ENCODE measurements around the gene NTSR1.

Gene NTSR1

DNA sequence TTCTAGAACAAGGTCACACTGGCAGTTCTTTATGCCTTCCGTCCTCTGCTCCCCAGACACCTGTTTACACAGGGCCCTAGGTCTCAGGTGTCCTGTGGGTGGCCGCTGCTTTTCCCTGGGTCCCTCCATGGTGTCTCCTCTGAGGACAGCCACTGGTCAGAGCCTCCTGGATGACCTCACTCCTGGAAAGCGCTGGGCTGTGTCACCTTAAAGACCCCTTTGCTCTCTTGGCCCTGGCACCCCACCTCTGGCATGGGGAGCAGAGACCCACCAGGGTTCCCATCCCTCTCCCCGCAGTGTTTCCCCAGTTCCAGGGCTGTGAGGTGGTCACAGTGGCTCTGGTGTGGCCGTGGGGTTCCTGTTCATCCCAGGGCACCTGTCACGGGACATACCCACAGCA, 33.9 kb downstream of the NTSR1 start:
- no peak for DNase-seq

GRCh38 chr20:62742979-62743776, 34.5 kb downstream of the NTSR1 start:
- DNase-seq = no peak

DNA sequence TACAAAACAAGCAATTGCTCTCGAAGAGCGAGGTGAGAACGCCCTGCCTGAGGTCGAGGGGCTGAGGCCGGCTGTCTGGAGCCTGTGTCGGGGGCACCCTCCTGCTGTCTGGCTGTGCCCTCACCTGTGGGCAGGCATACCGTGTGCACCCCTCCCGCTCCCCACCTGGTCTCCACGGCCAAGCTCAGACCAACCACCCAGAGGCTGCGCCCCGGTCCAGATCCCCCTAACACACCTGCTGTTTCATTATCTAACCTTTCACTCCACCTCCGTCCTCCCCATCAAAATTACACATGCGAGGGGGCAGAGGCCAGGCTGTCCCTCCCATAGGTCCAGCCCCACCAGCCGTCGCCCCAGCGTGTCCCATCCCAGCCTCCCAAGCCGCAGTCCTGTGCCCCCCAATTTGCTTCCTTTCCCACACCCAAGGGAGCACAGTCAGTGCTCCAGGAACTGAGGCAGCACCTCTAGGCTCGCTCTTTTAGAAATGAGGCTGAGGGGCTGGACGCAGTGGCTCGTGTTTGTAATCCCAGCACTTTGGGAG, 35.2 kb downstream of the NTSR1 start:
- no peak for DNase-seq

DNA sequence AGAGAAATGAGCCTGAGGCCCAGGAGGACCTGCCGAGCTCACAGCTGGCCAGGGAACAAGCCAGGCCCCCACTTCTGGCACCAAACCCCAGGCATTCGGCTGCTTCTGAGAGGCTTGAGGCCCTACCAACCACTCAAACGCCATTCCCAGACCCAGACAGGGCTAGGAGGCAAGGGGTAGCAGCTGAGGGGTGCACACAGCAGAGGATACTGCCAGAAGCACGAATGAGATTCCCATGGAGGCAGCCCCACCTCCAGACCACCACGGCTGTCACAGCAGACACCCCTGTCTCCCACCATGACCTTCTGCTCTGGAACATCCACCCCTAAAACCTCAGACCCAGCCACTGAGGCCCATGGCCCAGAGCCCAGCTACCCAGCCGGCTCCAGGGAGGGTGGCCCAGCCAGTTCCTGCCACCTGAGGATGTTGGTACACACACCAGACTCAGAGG, 36.1 kb downstream of the NTSR1 start:
- DNase-seq = no peak

GRCh38 chr20:62745279-62745951, 36.8 kb downstream of the NTSR1 start:
- DNase-seq = no peak

- no peak for DNase-seq
These were observed 37.3 kb downstream of the NTSR1 start for GRCh38 chr20:62745952-62746288.

DNA sequence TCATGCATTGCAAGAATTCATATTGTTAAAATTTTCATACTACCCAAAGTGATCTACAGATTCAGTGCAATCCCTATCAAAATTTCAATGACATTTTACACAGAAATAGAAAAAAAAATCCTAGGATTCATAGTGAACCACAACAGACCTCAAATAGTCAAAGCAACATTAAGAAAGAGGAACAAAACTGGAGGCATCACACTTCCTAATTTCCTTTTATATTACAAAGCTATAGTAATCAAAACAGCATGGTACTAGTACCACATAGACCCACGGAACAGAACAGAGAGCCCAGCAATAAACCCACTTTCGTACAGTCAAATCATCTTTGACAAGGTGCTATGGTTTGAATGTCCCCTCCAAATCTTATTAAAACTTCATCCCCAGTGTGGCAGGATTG, 39.7 kb downstream of the NTSR1 start:
- no peak for DNase-seq

DNA sequence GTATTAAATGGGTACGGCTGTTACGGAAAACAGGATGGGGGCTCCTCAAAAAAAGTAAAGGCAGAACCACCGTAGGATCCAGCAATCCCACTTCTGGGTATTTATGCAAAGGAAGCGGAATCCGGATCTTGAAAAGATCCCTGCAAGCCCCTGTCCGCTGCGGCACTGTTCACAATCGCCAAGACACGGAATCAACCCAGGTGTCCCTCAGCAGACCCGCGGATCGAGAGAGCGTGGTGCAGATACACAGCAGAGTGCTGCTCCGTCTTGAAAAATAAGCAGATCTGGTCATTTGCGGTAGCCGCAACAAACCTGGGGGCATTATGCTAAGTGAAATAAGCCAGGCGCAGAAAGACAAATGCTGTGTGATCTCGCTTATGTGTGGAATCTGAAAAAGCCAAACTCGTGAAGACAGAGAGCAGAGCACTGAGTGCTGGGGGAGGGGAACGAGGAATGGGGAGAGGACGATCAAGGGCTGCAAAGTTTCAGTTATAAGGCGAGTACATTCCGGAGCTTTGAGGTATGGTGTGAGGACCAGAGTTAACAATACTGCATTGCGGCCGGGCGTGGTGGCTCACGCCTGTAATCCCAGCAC, 41.3 kb downstream of the NTSR1 start:
- DNase-seq = no peak

DNA sequence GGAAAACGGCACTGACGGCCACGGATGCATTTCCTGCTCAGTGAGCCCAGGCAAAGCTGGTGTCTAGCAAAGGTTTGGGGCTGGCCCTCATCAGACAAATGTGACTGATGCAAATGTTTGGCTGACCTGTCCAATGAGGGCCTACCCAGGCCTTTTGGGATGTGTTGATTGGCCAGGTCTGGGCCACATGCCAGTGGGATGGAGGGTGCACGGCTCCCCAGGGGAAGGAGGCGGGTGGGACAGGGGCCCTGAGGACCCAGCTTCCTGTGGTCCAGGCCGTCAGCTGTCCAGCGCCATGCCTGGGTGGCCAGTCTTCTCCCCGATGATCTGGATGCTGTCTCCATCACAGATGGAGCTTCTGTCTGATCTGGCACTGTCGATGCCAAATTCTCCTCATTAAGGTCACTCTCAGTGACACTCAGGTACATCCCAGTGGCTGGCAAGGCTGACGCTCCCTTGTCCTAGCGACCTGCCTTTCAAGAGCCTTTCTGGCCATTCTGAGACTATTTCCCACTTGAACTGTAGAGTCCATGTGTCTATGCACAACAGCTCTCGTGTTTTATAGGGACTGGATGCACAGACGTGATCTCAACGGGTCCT, 43.0 kb downstream of the NTSR1 start:
- DNase-seq = no peak

- no peak for DNase-seq
These were observed 43.6 kb downstream of the NTSR1 start for GRCh38 chr20:62752181-62752670.

DNA sequence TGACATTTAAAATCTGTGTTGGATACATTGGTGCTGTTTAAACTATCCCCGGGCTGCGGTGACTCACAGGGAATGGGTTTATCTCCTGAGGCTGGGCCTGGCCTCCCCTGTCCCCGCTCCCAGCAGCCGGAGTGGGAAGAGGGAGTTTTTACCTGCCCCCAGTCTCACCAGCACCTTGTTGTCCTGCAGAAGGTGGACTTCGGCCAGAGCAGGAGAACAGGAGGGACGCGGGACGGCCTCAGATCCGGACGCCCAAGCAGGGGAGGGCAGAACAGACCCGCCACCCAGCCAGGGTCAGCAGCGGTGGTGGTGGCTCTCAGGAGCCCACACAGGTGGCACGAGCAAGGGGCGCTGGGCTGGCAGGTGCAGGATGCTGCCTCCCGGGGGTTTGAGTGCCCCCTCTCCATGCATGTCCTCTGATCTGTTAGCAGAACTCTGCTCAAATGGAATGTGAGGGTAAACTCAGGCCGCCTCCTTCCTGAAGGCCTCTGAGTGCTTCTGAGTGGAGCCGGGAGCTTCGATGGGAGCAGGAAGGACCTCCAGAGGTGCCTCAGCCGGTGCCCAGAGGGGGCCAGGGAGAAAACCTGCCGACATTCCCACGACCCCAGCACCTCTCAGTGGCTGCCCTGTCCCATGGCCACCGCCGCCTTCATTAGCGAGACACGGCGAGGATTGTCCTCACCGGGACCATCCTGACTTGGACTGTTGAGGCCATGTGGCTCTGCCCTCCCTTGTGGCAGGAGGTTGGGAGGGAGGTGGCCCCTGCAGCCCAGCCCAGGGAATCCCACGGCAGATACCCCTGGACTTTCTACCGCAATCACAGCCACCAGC, 44.2 kb downstream of the NTSR1 start:
- DNase-seq = no peak

DNA sequence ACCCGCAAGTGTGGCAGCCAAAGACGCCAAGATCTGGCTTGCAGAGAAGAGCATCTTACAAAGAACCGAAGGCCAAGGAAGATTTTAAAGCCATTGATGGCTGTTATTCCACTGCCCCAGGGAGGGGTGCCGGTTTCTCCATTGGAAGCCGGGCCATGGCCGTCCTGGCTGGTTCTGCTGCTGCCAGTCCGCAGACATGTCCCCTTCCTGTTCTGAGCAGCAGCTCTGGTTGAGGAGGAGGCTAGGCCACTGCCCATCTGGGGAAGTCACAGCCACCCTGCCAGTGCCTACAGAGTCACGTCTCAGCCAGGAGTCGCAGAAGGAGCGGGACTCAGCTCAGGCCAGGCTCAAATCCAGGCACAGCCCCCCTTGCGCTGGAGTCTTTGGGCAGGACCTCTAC, 45.0 kb downstream of the NTSR1 start:
- DNase-seq = no peak

DNA sequence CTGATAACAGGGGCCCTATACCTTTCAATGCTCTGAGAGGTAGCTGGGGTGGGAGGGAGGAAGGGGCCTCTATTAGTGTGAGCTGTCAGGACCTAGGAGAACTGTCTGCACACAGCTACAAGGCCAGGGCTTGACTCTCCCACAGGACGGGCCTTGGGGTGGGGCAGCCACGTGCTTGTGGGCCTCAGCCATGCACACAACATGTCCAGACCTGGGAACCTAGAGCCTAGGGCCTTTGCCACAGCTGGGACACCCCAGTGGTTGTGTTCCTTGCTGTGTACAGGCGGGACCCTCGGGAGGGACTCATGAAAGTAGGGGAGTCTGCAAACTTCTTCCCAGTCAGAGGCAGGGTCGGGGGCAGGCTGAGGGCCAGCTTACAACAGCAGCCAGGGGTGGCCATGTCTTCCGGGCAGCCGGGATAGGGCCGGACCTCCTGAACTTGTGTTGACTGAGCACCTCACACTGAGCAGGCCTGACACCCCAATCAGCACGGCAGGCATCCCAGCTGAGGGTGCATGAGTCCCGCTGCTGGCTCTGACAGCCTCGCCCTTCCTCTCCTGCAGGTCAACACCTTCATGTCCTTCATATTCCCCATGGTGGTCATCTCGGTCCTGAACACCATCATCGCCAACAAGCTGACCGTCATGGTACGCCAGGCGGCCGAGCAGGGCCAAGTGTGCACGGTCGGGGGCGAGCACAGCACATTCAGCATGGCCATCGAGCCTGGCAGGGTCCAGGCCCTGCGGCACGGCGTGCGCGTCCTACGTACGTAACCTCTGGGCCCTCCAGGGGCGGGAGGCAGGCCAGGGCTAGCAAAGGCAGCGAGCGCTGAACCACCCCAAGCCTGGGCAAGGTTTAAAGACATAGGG, 45.7 kb downstream of the NTSR1 start:
- DNase-seq = no peak

- DNase-seq = no peak
These were observed 46.3 kb downstream of the NTSR1 start for GRCh38 chr20:62754991-62755356.

DNA sequence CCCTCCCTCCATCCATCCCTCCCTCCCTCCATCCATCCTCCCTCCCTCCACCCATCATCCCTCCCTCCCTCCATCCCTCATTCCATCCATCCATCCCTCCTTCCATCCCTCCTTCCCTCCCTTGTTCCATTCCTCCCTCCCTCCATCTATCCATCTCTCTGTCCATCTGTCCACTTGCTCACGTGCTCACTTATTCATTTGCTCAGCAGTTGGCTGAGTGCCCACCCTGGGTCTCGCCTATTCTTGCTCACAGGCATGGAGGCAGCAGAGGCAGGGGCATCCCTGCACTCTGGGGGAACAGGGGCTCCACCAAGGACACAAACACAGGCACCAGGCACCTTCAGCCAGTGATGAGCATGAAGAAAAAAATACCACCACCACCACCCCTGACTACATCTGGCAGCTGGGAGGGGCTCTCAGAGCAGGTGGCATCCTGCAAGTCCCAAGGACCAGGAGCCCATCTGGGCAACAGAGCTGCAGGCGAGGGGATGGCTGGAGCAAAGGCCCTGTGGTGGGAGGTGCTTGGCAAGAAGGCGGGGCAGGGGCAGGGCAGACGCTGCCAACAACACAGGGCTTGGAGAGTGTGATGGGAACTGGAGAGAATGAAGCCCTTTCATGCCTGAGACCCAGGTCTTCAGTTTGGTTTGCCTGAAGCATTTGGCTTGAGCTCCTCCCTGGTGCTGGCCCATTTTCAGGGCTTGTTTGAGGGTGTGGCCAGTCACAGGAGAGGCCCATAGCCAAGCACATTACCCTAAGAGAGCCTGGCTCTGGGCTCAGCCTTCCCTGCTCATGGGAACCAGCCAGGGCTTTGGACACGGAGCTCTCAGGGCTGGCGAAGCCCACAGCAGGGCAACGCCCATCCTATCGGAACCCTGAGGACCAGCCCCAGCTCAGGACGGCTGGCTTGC, 47.4 kb downstream of the NTSR1 start:
- DNase-seq = no peak

- DNase-seq = no peak
These were observed 49.7 kb downstream of the NTSR1 start for GRCh38 chr20:62758226-62758912.

GRCh38 chr20:62759981-62760431, 51.4 kb downstream of the NTSR1 start:
- no peak for DNase-seq

DNA sequence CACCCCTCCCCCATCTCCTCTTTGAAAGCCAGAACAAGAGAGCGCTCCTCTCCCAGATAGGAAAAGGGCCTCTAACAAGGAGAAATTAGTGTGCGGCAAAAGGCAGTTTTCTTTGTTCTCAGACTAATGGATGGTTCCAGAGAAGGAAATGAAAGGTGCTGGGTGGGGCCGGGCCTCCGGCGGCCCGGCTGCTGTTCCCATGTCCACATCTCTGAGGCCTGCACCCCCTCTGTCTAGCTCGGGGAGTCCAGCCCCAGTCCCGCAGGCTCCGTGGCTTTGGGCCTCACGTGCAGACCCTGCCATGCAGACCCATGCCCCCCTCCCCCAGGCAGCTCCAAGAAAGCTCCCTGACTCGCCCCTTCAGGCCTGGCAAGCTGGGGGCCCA, 51.8 kb downstream of the NTSR1 start:
- DNase-seq = no peak
